Activated CD4-positive, alpha-beta T cell treated with anti-CD3 and anti-CD28 coated beads for 1 hour (primary cell): ENCODE measurements around the gene CLINT1.
"Not testable (repeated sequence)": the region's sequence is repeated elsewhere in the genome, so short reads cannot be mapped to it uniquely, and the experiment has no call there.

Experiments
- DNase-seq: peaks from one replicate; pipeline ENCODE4 v3.0.0-alpha.2; 2020

The CLINT1 gene

DNA sequence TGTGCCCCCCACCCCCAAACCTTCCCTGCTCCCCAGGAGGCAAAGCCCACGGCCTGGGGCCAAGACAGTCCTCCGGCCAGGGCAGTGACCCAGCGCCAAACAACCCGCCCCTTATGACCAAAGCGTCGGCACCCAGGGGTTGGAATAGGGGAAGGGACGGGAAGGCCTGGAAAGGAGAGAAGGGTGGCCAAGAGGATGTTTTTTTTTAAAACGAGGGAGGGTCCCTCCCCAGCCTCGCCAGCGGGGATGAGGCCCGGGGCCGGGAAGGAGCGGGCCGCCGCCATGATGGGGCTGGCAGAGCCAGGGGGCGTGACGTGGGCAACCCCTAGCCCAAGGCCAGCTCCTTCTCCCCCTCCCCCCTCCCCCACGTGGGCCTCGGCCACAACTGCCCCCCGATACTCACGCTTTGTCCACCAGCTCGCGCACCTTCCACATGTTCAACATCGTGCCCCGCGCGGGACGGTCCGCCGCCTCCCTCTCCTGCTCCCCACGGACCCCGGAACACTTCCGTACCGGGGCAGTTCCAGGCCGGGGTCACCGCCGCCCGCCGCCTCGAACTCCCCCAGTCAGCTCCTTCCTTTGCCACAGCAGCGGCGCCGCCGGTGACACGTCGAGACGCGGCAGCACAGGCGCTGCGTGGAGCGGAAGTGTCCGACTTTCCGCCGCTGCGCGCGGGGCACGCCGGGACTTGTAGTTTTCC, at the start of gene CLINT1:
Gene CLINT1, minus strand, starts transcription at position 619 of the 700 bp plus-strand sequence. Its CDS starts 175 bp downstream, at position 444.
- DNase-seq: peak; percentile 82

DNA sequence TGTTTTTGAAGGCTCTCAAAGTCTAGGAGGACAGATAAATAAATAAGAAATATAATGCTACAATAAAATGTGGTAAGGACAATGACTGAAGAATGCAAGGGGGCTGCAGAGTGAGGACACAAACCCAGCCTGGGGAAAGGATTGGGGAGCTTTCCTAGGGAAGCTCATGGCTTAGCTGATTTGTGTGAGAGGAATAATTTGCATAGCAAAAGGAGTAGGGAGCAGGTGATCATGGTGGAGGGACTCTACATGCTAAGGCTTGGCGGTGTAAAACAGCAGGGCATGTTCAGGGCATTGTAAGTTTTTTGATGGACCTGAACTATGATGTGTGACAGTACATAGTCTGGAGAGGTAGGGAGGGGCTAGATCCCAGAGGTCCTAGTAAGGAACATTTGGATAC, 49.5 kb upstream of the CLINT1 start:
- DNase-seq: no peak

DNA sequence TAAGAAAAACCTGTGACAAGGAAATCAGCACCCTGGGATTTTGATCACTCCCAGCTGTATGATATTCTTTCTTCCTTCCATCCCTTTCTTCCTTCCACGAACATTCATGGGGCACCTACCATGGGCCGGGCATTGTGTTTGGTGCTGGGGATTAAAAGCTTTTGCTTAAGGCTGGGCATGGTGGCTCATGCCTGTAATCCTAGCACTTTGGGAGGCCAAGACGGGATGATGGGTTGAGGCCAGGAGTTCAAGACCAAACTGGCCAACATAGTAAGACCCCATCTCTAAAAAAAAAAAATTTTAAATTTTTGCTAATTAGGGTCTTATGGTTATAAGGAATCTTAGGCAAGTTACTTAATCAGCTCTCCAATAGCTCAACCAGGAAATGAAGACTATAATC, 48.5 kb upstream of the CLINT1 start:
- DNase-seq: no peak

DNA sequence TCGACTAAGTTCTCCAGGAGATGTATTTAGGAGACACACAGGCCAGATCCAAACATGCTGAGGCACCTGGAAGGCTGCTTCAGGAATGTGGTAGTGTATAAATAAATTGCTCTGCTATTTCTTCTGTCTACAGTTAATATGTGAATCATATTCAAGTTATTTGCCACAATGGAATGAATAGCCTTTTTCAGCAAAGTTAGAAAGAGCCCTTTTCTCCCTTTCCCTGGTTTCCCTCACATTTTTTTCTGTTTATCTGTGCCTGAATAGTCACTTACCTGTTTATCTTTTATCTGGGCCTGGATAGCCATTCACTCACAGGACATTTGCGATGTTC, 44.1 kb upstream of the CLINT1 start:
- no peak for DNase-seq

DNA sequence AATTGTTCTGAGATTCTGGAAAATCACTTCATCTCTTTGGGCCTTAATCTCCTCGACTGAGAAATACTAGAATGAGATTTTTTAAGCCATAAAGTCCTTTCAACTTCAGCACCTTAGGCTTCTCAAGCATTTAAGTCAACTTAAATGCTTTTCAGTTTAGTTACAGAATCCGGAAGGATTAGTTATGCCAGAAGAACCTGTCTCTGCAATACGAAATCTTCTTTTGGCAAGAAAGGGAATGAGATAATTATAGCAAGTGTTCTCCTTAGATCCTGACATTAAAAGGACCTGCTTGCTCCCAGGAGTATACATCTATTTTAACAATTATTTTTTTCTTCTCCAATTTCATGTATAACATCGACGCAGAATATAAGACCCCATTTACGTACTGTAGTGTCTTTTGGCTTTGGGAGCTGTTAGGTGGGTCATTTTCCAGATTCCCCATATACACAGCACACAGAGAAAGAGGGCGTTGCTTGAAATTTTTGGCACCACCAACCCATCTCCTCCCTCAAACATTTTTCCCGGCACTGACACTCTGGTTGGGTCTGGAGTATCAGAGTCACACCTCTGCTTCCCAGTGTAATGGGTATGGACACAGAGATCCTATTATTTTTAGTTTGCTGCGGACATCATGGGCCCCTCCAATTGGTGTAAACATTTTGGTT, 43.6 kb upstream of the CLINT1 start:
- no peak for DNase-seq

DNA sequence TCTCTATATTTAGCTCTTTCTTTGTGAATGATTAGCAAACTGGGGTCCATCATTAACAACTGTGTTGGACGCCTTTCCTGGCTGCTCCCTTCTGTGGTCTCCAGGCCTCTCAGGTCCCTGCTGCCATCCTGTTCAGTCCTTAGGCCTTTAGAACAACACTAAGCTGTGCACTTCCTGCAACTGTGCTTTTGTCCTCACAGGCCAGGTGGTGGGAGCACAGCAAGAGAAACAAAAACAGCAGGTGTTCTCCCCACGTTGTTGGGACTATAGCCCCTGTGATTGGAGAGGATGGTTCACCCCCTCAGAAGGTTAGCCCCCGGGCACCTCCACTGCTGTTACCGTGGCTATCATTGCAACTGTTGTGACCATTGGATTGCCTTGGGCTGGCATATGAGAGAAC, 41.7 kb upstream of the CLINT1 start:
- DNase-seq: no peak

DNA sequence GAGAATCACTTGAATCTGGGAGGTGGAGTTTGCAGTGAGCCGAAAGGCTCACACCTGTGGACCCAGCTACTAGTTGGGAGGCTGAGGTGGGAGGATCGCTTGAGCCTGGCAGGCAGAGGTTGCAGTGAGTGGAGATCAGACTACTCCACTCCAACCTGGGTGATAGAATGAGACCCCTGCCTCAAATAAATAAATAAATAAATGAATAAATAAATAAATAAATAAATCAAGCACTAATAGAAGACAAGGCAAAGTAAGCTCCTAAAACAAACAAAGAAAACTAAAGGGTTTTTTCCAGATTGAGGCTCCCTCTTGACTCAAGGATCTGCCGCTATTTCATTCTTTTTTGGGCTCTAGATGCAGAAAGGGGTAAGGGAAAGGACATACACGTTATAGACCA, 34.7 kb upstream of the CLINT1 start:
- DNase-seq: no peak

DNA sequence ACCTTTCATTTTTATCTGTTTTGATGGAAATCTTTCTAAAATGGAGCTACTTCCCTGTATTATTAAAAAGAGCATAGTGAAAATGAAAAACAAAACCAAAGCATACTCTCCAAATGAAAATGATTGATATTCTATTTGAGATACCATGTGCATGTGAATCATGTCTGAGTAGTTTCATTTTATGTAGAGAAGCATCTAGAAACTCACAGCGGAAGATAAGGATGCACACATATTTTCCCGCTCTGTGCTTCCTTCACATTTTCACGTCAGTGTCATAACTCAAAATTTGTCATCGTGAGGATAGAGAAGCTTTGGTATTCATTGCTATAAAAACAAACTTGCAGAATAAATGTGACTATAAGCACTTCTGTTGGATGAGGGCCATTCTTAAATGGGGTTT, 34.0 kb upstream of the CLINT1 start:
- no peak for DNase-seq

DNA sequence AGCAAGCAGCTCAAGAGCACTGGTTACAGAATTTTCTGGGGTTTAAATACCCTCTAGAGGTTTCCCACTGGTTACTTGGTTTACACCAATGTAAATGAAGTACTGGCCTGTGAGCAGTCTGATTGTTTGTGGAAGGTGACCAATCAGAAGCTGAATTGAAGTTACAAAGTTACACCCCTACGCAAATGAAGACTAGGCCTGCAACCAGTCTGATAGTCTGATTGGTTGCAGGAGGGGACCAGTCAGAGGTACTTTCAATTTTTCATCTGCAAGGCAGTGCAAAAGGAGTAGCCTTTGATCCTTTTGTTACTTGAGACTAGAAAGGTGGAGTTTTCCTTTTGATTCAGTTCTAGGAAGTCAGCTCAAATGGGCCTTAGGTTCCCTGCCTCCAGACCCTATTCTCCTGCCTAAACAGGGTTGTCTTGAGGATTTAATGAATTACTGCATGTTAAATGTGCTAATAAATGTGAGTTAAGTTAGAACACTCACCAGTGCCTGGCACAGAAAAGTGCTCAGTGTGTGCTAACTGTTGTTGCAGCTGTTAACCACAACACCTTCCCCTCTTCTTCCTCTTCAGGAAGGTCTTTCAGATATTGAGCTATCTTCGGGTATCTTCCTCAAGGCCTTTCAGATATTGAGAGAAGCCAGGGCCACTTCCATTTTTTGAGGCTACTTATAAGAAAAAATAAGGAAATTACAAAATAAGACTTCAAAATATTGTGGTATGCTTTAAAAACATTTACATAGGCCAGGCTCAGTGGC, 32.1 kb upstream of the CLINT1 start:
- DNase-seq: no peak

DNA sequence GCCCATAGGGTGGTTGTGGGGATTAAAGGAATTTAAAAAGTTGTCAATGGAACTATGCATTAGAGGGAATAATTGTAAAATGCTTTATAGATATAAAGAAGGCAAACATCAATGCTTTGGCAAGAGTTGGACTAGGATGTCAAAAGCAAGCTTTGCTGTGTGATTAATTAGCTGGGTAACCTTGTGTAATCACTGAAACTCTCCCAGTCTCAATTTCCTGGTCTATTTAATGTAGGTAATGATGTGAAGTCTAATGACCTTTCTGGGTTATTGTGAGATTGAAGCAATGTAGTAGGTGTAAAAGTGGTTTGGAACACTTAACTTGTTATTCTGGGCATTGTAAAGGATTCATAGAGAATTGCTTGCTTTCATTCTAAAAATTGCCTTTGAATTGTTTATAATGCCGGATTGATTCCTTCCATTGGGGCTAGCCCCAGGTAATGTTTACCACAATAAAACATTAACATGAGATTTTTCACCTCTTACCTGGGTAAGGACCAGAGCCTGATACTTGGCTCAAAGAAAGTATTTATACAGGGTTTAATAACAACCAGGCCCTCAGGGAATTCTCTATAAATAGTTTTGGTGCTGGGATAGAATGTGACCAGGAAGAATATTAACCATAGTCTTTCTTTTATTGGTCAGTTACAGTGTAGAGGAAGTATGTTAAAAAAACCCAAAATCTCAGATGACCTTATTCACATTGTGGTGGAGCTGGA, 30.0 kb upstream of the CLINT1 start:
- no peak for DNase-seq

DNA sequence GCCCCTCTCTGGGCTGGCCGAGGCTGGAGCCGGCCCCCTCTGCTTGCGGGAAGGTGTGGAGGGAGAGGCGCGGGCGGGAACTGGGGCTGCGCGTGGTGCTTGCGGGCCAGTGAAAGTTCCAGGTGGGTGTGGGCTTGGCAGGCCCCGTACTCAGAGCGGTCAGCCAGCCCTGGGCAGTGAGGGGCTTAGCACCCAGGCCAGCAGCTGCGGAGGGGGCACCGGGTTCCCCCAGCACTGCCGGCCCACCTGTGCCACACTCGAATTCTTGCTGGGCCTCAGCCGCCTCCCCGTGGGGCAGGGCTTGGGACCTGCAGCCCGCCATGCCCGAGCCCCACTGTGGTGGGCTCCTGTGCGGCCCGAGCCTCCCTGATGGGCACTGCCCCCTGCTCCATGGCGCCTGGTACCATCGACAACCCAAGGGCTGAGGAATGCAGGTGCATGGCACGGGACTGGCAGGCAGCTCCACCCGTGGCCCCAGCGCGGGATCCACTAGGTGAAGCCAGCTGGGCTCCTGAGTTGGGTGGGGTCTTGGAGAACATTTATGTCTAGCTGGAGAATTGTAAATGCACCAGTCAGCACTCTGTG, 27.9 kb upstream of the CLINT1 start:
- no peak for DNase-seq

DNA sequence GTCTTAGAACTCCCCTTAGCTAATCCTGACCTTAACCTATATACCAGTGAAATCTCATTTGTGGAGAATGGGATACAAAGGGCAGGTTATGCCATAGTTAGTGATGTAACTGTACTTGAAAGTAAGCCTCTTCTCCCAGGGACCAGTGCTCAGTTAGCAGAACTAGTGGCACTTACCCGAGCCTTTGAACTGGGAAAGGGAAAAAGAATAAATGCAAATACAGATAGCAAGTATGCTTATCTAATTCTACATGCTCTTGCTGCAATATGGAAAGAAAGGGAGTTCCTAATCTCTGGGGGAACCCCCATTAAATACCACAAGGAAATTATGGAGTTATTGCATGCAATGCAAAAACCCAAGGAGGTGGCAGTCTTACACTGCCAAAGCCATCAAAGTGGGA, 26.1 kb upstream of the CLINT1 start:
- not testable (repeated sequence) for DNase-seq

DNA sequence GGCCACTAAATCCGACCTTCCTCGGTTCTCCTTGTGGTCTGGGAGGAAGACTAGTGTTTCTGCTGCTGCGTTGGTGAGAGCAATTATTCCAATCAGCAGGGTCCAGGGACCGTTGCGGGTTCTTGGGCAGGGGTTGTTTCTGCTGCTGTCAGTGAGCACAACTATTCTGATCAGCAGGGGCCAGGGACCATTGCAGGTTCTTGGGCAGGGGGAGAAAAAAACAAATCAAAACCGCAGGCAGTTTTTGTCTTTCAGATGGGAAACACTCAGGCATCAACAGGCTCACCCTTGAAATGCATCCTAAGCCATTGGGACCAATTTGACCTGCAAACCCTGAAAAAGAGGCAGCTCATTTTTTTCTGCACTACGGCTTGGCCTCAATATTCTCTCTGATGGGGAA, 22.6 kb upstream of the CLINT1 start:
- not testable (repeated sequence) for DNase-seq

DNA sequence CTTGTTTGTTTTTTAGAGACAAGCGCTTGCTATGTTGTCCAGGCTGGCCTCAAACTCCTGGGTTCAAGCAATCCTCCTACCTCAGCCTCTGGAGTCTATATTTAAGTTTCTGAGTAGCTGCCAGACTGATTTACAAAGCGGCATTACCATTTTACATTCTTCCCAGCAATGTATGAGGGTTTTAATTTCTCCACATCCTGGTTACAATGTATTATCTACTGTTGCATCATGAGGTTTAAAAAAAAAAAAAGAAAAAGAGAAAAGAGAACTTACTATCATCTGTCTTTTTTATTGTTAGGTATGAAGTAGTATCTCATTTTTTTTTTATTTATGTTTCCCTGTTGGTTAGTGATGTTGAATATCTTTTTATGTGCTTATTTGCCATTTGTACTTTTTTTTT, 18.9 kb upstream of the CLINT1 start:
- DNase-seq: no peak

DNA sequence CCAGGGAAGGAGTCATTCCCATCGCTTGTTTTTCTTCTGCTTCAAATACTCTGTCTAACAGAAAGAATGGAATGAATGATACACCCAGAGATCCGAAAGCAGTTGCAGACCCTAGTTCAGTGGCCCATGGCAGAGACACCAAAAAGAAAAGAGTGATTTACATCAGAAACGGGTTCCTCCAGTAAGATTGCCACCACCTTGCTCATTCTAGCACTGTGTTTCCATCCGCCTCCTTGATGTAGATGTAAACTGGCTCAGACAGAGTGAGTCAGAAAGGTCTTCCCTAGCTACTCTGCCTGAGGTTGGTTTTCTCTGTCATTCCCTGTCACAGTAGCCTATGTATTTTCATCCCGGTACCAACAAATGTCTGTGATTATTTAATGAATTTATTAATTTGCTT, 15.9 kb upstream of the CLINT1 start:
- DNase-seq: no peak

DNA sequence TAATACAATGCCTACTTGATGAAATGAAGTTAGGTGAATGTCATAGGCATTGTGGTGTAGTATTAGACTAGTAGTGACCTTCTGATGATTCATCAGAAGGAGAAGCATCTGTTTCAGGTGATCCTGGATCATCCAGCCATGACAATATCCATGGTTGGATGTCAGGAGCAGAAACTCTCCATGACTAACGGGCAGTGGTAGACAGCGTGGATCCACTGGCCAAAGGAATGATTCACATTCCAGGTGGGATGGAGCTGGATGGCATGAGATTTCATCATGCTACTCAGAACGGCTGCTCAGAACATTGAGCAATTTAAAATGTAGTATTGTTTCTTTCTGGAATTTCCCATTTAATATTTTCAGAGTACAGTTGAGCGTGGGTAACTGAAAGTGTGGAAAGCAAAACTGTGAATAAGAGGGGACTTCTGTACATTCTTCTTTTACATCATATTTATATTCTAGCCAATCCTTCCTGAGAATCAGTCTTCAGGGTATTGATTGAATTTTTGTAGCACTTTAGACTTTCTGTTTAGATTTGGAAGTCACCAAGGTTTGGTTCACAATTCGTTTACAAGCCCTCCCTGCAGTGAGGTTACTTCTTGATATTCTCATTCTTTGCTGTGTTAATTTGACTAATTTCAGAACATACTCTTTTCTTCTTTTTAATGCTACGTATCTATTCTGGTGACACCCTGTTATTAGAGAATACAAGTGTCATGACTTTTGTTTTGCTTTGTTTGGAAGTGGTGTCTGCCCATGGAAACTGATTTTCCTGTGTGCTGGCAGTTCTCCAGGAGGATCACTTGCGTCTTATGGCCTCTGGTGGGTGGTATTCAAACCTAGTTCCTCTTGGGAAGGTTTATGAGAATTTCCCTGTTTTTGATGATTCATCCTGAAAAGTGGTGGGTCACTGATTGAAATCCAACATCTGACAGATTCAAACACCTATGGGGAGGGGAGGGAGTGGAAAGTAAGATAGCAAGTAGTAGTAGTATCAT, 12.2 kb upstream of the CLINT1 start:
- DNase-seq: no peak

DNA sequence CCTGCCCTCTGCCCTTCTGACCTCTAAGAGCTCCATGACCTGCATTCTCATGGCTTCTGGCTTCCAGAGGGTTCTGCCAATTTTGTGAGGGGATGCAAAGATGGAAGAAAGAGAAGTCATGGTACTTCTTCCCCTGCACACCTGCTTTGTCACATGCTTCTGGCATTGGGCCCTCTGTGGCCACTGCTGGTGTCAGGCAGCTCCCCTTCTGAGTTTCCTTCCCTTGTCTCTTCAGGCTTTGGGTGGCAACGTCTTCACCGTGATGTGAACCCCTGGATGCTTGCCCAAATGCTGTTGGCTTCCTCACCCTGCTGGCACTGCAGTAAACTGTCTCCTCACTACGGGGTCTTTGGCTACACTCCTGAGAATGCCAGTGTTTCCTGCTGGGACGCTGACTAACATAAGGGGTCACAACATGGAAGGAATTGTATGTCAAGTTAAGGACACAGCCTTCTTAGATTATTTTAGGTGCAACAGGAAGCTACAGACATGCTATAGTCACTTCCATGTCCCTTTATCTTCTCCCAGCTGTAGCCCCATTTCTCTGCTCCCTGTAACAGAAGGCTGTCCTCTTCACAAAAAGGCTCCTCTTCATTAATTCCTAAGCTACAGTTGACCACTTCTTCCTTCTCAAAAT, 8.9 kb upstream of the CLINT1 start:
- no peak for DNase-seq

DNA sequence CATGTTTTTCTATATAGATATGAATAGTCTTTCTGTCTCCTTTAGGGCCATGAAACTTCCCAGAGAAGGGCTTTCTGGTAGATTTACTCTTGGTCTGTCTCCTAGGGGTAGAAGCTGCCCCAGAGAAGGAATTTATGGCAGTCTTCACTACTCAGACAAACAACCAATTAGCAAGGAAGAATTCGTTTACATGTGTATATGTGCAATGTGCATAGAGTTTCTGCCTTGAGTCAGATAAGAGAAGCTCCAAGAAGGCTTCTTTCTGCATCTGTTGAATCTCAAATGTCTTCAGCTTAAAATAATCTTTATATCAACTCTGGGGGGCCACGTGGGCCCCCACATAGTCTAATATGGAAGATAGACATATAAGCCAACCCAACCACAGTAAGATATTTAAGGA, 7.6 kb upstream of the CLINT1 start:
- DNase-seq: no peak

DNA sequence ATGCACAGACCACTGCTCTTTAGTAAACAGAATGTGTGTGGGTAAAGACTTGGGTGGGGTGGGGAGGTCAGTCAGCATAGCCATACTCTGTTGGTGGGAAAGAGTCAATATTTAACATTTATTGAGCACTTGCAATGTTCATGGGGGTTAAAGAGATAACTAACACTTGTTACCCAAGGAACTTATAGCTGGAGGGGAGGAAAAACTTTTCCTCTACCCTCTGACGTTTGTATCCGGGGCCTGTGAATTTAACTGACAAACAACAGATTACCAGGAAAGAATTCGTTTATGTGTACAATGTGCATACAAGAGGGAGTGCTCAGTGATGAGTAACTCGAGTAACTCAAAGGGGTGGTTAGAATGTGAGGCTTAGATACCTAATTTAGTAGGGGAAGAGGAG, 6.8 kb upstream of the CLINT1 start:
- DNase-seq: no peak

DNA sequence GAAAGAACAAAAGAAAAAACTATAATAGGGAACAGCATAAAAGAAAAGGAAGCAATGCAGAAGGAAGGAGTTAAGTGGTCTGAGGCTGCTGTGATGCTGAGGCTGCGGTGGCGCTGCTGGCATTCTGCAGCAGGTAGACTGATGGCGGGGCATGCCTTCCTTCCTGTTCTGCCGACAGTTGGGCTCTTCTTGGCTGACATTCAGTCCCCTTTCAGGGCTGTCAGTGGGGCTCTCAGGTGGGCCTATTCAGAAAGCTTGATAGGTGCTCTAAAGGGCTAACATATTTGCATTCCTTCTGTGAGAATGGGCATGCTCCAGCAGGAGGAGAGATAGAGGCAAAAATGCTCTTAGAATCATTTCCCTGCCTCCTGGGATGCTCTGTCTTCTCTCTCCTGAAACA, 5.1 kb upstream of the CLINT1 start:
- DNase-seq: no peak

DNA sequence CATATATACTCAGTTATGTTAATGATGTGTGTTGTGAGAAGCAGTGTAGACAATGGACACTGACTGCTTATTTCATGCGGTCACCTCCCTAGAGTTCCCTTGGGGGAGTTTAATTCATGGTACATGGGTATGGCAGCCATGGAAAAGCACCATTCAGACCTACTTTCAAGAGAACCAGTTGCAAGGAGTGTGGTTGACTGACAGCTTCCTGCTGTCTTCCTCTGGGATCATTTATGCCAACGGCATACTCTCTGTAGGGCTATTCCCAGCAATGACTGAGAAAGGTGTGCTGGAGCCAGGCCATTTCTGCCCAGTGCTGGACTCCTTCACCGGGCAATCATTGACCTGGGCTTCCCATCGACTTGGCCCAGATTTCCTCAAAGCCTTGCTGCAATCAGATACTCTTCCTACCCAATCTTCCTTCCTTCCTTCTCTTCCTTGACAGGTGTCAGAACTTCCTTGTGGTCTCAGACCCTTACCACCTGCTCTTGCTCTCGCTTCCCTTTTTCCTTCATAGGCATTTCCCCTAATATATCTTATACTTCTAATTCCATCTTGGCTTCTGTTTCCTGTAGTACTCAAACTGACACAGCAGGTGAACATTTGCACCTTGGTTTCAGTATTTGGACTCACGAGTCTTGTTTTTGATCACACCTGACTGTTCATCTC, 3.4 kb upstream of the CLINT1 start:
- DNase-seq: no peak
